K562 (cell line): ENCODE data around the gene TMEM181. TPM values are rescaled to one million over a fixed set of nuclear protein-coding genes. Genes with fewer than 3 reads are reported as not detected.

Experiments
- ATAC-seq: fragments of 200-7000 bp; cut with Tn5 transposase; 3 replicates; pipeline ENCODE4 v1.9.1; 2020; ENCODE audit warnings: moderate library complexity
- BruUV-seq: library from RNA; stranded (reverse); fragments of 400-500 nt; replicated peaks from 2 replicates; lab custom pipeline; 2021; lab: Mats Ljungman, UMichigan
- CTCF ChIA-PET: fragments of 300-600 bp; formaldehyde crosslinking; extraction: SDS; loops from one replicate; lab custom pipeline; 2021; ENCODE audit warnings: low intra/inter-chr PET ratio; lab: Yijun Ruan, JAX
- POLR2A ChIA-PET: fragments of 300-600, 350-650 bp; sonication (Branson Sonifier 250); formaldehyde crosslinking; extraction: SDS; loops from one replicate; lab custom pipeline; 2021; ENCODE audit warnings: antibody characterized with exemption, inconsistent platforms; lab: Yijun Ruan, JAX
- DNase-seq, 4 experiments: peaks; one replicate each; pipeline versions ENCODE4 v3.0.0 to v3.0.0-alpha.2; 2011 to 2018; ENCODE audit warnings: low spot score in 3 of 4, mixed read lengths in 3 of 4; ENCODE audit errors: extremely low read depth in 1 of 4
- FAIRE-seq: peaks from 2 replicates; lab custom pipeline; 2011; peaks lifted over from hg19 to GRCh38; lab: Jason Lieb, UNC
- H2AFZ ChIP-seq: 2 replicates; pipeline ENCODE4 v1.6.0; 2011; ENCODE audit warnings: low read depth, low read length, control low read depth, inconsistent platforms
- H3K27ac ChIP-seq: fragments of 200-600 bp; 3 replicates; pipeline ENCODE4 v1.8.0; 2011; ENCODE audit warnings: low read depth, mild to moderate bottlenecking, control low read depth, inconsistent platforms, low read length, moderate library complexity, mixed read lengths; ENCODE audit errors: extremely low read depth
- H3K27me3 ChIP-seq, 2 experiments: fragments of 300-600 bp in 1 of 2; 2 replicates in 1 of 2; 3 replicates in 1 of 2; pipeline versions ENCODE4 v1.6.0 to v1.8.0; 2011; ENCODE audit warnings: inconsistent platforms in 2 of 2, low read length in 2 of 2, mild to moderate bottlenecking in 1 of 2, mixed read lengths in 1 of 2, moderate library complexity in 1 of 2; ENCODE audit not compliant: control insufficient read depth in 2 of 2, insufficient read depth in 2 of 2
- H3K36me3 ChIP-seq: fragments of 300-600 bp; 3 replicates; pipeline ENCODE4 v1.8.0; 2011; ENCODE audit warnings: mild to moderate bottlenecking, low read length, inconsistent platforms; ENCODE audit not compliant: control insufficient read depth, insufficient read depth
- H3K4me1 ChIP-seq, 2 experiments: fragments of 200-600 bp in 1 of 2; replicated peaks in 1 of 2; 2 replicates in 1 of 2; 3 replicates in 1 of 2; pipeline versions ENCODE4 v1.5.1 to v1.8.0; 2011; ENCODE audit warnings: inconsistent platforms in 2 of 2, low read length in 2 of 2, mild to moderate bottlenecking in 1 of 2, mixed read lengths in 1 of 2, moderate library complexity in 1 of 2; ENCODE audit not compliant: control insufficient read depth in 2 of 2, insufficient read depth in 2 of 2
- H3K4me2 ChIP-seq: 2 replicates; pipeline ENCODE4 v1.6.1; 2011; ENCODE audit warnings: low read length, control low read depth, inconsistent platforms, mixed read lengths; ENCODE audit not compliant: insufficient read depth
- H3K4me3 ChIP-seq: fragments of 200-600 bp; sonication (generic), shearing (Covaris generic); 2 replicates; pipeline ENCODE4 v1.5.1; 2016; ENCODE audit warnings: control low read depth, inconsistent platforms
- H3K79me2 ChIP-seq: fragments of 200-600 bp; 3 replicates; pipeline ENCODE4 v1.8.0; 2011; ENCODE audit warnings: low read length, inconsistent platforms; ENCODE audit not compliant: control insufficient read depth, insufficient read depth
- H3K9ac ChIP-seq, 2 experiments: 2 replicates each; pipeline versions ENCODE4 v1.6.0 to v1.6.1; 2011; ENCODE audit warnings: low read depth in 2 of 2, low read length in 2 of 2, control low read depth in 1 of 2, inconsistent platforms in 1 of 2, mild to moderate bottlenecking in 1 of 2, mixed read lengths in 1 of 2; ENCODE audit not compliant: insufficient read depth in 1 of 2
- H3K9me1 ChIP-seq: one replicate; pipeline ENCODE4 v1.6.0; 2011; ENCODE audit warnings: inconsistent platforms, mild to moderate bottlenecking, low read length, moderate library complexity; ENCODE audit not compliant: control insufficient read depth, insufficient read depth
- H3K9me3 ChIP-seq: replicated peaks from 2 replicates; pipeline ENCODE4 v1.5.1; 2011; ENCODE audit warnings: low read depth, low read length, inconsistent platforms; ENCODE audit not compliant: control insufficient read depth, insufficient read depth
- H4K20me1 ChIP-seq: replicated peaks from 2 replicates; pipeline ENCODE4 v1.6.1; 2011; ENCODE audit warnings: low read length, inconsistent platforms, mixed read lengths; ENCODE audit not compliant: control insufficient read depth, insufficient read depth
- GABPA ChIP-seq: fragments of 200-800 bp; sonication (Bioruptor generic); conservative IDR thresholded peaks from 2 replicates; pipeline ENCODE4 v1.6.1; 2016; ENCODE audit warnings: low read depth, missing genetic modification characterization, missing compliant biosample characterization
- HEY1 ChIP-seq: fragments of 250-450 bp; sonication (Bioruptor Pico); IDR thresholded peaks from 2 replicates; pipeline ENCODE4 v1.5.0; 2020; ENCODE audit warnings: mild to moderate bottlenecking, moderate library complexity, borderline replicate concordance
- MEIS2 ChIP-seq: fragments of 450-650 bp; IDR thresholded peaks from 2 replicates; pipeline ENCODE4 v1.6.1; 2014; ENCODE audit warnings: mild to moderate bottlenecking; ENCODE audit not compliant: partially characterized antibody
- RFX7 ChIP-seq: fragments of 250-450 bp; sonication (Bioruptor Pico); IDR thresholded peaks from 2 replicates; pipeline ENCODE4 v1.5.1; 2021; ENCODE audit warnings: mild to moderate bottlenecking
- ZBED1 ChIP-seq: IDR thresholded peaks from 2 replicates; pipeline ENCODE4 v1.6.1; 2014
- WGBS: fragments of 100-300 bp; shearing (Covaris generic); methylation state at CpG from one replicate; pipeline ENCODE4 v1.1.6; 2016; ENCODE audit warnings: low coverage, mixed read lengths; ENCODE audit not compliant: insufficient coverage; ENCODE audit errors: missing lambda C conversion rate; 5-methylcytosine and 5-hydroxymethylcytosine counted together
- in situ Hi-C: fragments of 300-500 bp; cut with MboI; formaldehyde crosslinking; loops from 4 replicates; pipeline ENCODE4 v1.15.0; 2018; ENCODE audit warnings: inconsistent platforms, mixed read lengths
- intact Hi-C: fragments of 100-400 bp; cut with micrococcal nuclease; formaldehyde crosslinking; loops from 2 replicates; pipeline ENCODE4 v1.14.2; 2022
- polyA plus RNA-seq, 8 experiments: library from polyadenylated mRNA; depleted of rRNA in 4 of 8; stranded (reverse) in 5 of 8; unstranded in 3 of 8; fragments of >200 nt; fragmentation: Nextera tagmentation in 2 of 8; fragmentation: Illumina TruSeq in 1 of 8; extraction: Ambion mirVana in 2 of 8; extraction: Trizol in 1 of 8; gene quantifications; 2 replicates each; pipeline versions ENCODE4 v1.2.1 to v1.2.3, GENCODE V29; 2011 to 2014; ENCODE audit warnings: inconsistent platforms in 1 of 8, missing spikeins in 1 of 8
- total RNA-seq, 7 experiments: library from RNA; depleted of rRNA in 6 of 7; stranded (reverse); fragments of >200 nt in 6 of 7; fragmentation: Illumina TruSeq in 2 of 7; extraction: Trizol in 2 of 7; gene quantifications; 2 replicates each; pipeline versions ENCODE4 v1.2.1 to v1.2.3, GENCODE V29; 2011 to 2021; ENCODE audit warnings: low replicate concordance in 1 of 7
- TF ChIP-seq, protein P1 (sequence below), 2 experiments: fragments of 450-650 bp in 1 of 2; sonication (generic) in 1 of 2; formaldehyde crosslinking in 1 of 2; IDR thresholded peaks in 1 of 2; conservative IDR thresholded peaks in 1 of 2; 2 replicates each; pipeline versions ENCODE4 v1.6.1 to v1.8.1; 2016 to 2023; ENCODE audit warnings: mild to moderate bottlenecking in 2 of 2, moderate library complexity in 2 of 2, inconsistent platforms in 1 of 2, missing genetic modification reagents in 1 of 2

The TMEM181 gene
- total and polyA plus RNA-seq, 9 of the 15 experiments (the other 6 are each of a cell fraction or from before 2014, with no cell fraction given) = 5.6 to 27.2 (median 19.9) TPM

DNA sequence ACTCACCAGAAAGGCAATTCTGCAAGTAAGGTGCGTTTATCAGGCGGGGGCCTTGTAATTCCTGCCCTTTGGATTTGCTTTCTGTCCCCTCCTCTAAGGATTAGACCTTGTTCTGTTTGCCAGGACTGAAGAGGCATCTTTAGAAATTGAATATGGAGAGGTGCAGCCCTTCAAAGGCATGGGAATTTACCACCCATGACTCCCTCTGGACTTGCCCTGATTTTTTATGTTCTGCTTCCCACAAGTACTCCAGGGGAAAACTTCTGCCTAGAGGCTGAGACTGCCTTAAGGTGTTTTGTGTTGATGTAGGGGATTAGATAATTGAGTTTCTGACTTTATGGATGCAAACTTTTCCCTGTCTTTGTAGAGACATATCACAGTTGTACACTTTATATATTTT, 120.1 kb downstream of the TMEM181 start:
- DNase-seq = no peak
- no peak overlapping the region for H3K9ac ChIP-seq
- 11% methylated on average over 2 of the region's 2 CpGs for WGBS
- intact Hi-C loops = no loop called here
- H3K27ac ChIP-seq = no peak overlapping the region
- no peak overlapping the region for H2AFZ ChIP-seq
- ChIA-PET POLR2A (interaction anchor here (0.6 to 1.4 kb wide), 2 partner anchors 10 to 216 kb away, joined by 3 to 4 read pairs; no protein-coding TSS in a partner anchor), CTCF (no interaction called here)
- H3K4me3 ChIP-seq = no peak overlapping the region
- no peak for ATAC-seq
- FAIRE-seq = no peak
- no peak overlapping the region for H3K4me2 ChIP-seq
- peaks cover 27 to 48% of the 10 kb centered on the region in 2 experiments for H3K27me3 ChIP-seq
- no TSS peak for BruUV-seq
- no peaks in the 10 kb centered on the region for H4K20me1 ChIP-seq
- H3K9me1 ChIP-seq = no peaks in the 10 kb centered on the region
- TF ChIP-seq, protein P1, sequence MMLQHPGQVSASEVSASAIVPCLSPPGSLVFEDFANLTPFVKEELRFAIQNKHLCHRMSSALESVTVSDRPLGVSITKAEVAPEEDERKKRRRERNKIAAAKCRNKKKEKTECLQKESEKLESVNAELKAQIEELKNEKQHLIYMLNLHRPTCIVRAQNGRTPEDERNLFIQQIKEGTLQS (IDR thresholded peaks at IDR 0.05) = no peak
- TF ChIP-seq, protein P1 (CRISPR knock-in tag; conservative IDR thresholded peaks at IDR 0.05) = no peak
- TF ChIP-seq HEY1 (CRISPR knock-in tag) = no peak
- no peak for TF ChIP-seq ZBED1
- TF ChIP-seq GABPA (tag) = no peak
- TF ChIP-seq RFX7 (CRISPR knock-in tag) = no peak
- TF ChIP-seq MEIS2 = no peak
- H3K9me3 ChIP-seq = no peaks in the 10 kb centered on the region
- in situ Hi-C loops = loop anchor here (25.0 kb wide), 1 partner anchor 432 kb away; no protein-coding TSS in a partner anchor
- H3K36me3 ChIP-seq = no peaks in the 10 kb centered on the region
- no peaks in the 10 kb centered on the region for H3K4me1 ChIP-seq
- no peaks in the 10 kb centered on the region for H3K79me2 ChIP-seq
